Urothelium cell line (cell line): ENCODE measurements around the gene ACIN1.

Experiments used
- DNase-seq: peaks from one replicate; pipeline ENCODE4 v3.0.0; 2011; ENCODE audit warnings: low spot score, mixed read lengths
- FAIRE-seq: peaks from 2 replicates; lab custom pipeline; 2011; peaks lifted over from hg19 to GRCh38; lab: Jason Lieb, UNC

Gene ACIN1, protein sequence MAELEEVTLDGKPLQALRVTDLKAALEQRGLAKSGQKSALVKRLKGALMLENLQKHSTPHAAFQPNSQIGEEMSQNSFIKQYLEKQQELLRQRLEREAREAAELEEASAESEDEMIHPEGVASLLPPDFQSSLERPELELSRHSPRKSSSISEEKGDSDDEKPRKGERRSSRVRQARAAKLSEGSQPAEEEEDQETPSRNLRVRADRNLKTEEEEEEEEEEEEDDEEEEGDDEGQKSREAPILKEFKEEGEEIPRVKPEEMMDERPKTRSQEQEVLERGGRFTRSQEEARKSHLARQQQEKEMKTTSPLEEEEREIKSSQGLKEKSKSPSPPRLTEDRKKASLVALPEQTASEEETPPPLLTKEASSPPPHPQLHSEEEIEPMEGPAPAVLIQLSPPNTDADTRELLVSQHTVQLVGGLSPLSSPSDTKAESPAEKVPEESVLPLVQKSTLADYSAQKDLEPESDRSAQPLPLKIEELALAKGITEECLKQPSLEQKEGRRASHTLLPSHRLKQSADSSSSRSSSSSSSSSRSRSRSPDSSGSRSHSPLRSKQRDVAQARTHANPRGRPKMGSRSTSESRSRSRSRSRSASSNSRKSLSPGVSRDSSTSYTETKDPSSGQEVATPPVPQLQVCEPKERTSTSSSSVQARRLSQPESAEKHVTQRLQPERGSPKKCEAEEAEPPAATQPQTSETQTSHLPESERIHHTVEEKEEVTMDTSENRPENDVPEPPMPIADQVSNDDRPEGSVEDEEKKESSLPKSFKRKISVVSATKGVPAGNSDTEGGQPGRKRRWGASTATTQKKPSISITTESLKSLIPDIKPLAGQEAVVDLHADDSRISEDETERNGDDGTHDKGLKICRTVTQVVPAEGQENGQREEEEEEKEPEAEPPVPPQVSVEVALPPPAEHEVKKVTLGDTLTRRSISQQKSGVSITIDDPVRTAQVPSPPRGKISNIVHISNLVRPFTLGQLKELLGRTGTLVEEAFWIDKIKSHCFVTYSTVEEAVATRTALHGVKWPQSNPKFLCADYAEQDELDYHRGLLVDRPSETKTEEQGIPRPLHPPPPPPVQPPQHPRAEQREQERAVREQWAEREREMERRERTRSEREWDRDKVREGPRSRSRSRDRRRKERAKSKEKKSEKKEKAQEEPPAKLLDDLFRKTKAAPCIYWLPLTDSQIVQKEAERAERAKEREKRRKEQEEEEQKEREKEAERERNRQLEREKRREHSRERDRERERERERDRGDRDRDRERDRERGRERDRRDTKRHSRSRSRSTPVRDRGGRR

DNA sequence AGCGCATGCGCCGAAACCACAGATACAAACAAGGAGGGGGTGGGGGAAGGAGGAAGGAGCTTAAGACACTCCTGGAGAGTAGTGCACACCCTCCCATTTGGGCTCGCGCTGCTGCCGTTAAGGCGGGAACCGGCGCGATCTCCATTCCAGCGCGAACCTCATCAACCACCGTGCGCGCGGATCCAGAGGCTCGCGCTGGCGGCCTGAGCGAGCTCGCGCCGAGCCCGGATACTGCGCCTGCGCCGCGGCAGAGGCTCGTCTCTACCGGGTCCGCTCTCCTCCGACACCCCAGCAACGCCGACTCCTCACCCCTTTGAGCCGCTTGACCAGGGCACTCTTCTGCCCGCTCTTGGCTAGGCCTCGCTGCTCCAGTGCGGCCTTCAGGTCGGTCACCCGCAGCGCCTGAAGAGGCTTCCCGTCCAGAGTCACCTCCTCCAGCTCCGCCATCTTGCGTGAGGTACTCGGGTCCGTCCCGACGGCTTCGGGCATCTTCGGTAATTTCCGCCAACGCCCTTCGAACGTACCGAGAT lies at the start of gene ACIN1:
Gene ACIN1, minus strand, starts transcription at position 471 of the 530 bp plus-strand sequence. Its CDS starts 24 bp downstream, at position 447.
- FAIRE-seq, result no peak
- DNase-seq, result peak; percentile 85

DNA sequence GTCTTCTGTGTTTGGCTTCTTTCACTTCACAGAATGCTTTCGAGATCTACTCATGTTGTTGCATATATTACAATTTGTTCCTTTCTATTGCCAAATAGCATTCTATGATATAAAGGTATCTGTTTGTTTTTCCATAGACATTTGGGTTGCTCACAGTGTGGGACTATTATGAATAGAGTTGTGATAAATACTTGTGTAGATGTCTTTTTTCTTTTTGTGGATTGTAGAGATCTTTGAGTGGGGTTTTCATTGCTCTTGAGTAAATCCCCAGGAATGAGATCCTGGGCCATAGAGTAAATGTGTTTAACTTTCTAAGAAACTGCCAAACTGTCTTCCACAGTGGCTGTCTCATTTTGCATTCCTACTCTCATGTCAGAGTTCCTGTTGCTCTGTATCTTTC lies 49.0 kb upstream of the ACIN1 start:
- DNase-seq (no peak), FAIRE-seq (no peak)

DNA sequence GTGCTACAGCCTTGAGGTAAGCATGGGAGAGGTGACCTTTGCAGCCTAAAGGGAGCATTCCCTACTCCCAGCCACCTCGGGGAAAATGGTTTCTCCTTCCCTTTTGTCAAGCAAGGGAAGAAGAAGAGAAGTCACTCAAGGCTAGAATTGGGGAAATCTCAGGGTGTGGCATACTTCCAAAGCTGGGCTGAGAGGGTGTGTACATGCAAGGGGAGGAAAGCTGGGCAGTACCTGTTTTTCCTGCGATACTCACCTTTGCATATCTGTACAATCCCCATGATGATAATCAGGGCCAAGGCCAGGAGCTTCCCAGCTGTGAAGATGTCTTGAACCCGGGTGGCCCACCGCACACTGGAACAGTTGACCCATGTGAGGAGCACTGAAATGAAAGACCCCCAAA lies 47.9 kb upstream of the ACIN1 start:
- DNase-seq (no peak), FAIRE-seq (no peak)

DNA sequence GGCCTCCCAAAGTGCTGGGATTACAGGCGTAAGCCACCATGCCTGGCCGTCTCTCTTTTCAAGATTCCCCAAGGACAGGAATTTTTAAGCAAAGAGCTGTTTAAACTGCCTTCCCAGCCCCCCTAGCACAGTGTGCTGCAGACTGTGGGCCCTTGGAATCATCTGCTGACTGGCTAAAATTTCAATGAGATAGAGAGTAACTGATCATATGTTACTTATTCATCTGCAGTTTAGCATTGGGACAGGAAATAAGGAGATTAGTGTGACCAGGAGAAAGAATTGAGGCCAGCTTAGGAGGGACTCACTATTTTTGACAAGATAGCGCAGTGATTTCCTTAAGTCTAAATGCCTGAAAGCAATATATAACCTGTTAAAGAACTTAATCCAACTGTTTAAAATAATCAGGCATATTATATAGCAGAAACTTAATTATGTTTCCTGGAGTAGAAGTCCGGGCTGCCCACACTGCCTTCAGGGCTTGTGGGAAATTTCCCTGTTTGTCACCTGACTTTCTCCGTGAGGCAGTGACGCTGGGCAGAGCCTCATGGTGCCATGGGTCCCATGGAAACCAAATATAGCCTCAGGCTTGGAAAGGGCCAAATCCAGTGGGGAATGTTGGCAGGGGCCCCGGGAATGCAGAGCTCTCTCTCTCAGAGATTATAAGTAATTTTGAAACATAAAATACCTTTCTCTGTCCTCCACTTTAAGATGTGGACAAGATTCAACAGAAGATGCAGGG lies 46.9 kb upstream of the ACIN1 start:
- DNase-seq (no peak), FAIRE-seq (no peak)

DNA sequence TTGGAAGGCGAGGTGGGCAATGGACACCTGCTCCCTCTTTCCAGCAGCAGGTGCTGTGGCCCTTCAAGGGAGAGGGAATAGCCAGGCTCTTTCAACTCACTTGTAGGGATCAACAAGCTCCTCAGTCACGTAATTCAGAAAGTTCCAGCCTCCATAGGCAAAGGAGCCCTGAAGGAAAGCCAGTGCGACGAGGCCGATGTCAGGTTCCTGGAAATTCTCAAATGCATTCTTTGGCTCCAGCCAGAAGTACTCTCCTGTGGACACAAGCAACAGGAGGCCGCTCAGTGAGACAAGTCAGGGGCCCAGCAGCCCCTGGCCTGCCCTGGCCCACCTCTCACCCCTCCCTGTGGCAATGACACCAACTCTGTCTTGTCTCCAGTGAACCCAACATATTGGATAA lies 45.4 kb upstream of the ACIN1 start:
- DNase-seq (no peak), FAIRE-seq (no peak)

DNA sequence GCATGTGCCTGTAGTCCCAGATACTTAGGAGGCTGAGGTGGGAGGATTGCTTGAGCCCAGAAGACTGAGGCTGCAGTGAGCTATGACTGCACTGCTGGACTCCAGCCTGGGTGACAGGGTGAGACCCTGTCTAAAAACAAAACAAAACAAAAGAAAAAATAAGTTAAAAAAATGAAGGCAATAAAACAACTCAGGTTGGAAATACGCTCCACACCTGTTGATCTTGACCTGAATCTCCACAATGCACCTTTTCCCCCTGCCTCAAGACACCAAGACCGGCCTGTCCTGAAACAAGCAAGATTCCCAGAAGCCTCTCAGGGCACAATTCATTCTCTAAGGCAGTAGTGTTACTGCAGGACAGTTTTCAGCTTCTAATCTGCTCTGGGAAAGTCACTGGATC lies 44.9 kb upstream of the ACIN1 start:
- FAIRE-seq, result no peak
- no peak for DNase-seq

DNA sequence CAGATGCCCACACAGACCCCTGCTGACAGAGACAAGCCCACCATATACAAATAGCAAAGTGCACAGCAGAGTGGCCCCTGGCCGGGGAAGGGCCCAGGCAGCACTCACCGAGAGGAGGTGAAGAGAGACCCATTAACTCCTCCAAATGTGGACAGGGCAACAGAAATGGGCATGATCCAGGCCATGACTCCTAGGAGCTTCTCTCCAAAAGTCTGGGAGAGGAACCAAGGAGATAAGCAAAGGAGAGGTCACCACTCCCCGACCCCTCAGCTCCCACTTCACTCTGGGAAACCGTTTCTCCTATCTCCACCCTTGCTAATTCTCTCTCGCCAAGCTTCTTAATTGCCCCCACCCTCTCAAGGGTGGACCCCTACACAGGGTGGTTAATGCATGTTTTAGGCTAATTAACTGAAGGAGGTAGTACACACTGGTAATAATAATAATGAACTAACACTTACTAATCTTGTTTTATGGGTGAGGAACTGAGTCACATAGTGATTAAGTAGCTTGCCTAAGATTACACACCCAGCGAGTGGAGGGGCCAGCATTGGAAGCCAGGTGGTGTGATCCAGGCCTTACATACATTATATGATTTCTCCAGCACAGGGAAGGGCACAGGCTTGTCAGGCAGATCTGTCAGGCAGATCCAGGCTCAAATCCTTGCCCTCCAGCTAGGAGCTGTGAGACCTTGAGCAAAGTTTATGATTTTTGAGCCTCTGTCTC lies 43.0 kb upstream of the ACIN1 start:
- DNase-seq (no peak), FAIRE-seq (no peak)

DNA sequence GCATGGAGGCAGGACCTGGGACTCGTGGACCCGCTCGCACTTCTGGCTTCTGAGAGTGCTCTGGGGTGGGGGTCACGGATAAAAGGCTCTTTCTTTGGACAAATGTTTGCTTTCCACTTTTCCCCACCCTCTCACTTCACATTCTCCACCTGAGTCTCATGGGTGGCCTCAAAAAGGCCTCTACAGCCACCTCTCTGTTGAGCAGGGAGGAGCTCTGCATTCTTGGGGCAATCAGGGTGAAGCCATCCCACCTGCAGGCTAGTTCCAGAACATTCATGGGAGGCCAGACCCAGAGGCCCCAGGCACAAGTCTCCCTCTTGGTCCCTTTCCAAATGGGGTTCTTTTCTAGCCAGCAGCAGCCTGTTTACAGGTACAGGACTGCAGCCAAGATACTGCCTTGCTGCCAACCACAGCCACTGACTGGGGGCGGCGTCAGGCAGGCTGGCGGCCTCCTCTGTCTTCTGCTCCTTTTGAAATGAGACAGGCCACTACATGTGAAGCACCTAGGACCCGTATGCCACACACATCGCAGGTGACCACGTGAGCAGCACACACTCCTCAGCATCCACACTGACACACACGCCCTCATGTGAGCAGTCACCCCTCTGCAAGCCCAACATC lies 42.4 kb upstream of the ACIN1 start:
- FAIRE-seq (no peak), DNase-seq (no peak)

DNA sequence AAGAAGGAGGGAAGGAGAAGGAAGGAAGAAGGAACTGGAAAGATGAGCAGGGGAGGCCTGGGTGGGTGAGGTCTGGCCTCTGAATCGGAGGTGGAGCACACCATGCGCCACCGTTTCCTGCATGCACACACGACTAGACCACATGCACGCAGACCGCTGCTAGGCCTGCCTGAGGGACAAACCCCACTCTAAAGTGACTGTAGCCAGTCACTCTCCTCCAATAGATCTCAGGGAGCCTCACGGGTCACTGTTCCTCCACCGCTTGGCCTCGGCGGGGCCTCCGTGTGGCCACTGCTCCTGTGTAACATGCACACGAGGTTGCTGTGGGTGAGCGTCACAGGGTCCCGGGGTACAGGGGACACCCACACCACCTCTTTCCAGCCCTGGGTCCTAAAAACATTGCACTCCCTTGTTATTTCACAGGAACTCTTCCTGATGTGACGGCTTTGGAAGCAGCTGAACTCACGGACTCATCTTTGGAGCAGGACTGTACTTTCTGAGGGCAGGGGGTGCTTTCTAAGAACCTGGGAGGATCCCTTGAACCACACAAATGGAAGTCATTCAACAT lies 41.7 kb upstream of the ACIN1 start:
- FAIRE-seq, result no peak
- DNase-seq, result no peak

DNA sequence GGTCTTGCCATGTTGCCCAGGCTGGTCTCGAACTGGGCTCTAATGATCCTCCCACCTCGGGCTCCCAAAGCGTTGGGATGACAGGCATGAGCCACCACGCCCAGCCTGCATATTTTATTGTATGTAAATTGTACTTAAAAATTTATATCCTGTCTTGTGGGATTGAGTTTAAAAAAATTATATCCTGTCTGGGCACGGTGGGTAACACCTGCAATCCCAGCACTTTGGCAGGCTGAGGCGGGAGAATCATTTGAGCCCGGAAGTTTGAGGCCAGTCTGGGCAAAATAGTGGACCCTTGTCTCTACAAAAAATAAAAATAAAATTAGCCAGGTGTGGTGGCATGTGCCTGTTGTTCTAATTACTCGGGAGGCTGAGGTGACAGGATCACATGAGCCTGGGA lies 38.0 kb upstream of the ACIN1 start:
- FAIRE-seq, result no peak
- DNase-seq, result no peak

DNA sequence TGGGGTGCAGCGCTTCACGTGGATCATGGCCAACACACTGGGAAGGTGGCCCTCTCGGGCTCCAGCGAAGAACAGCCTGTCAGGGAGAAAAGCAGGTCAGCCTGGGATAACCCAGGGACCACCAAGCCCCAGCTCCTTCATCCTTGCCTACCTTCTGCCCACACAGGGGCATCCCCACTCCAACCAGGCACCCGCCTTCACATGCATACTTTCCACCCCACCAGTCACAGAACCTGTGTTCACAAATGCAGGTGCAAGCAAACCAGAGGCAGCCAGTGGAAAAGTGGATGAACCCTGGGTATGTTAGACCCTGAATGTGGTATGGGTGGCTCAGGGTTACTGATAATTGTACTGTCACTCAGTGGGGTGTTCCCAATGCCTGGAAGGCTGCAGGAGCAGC lies 36.5 kb upstream of the ACIN1 start:
- DNase-seq, result no peak
- FAIRE-seq, result no peak

DNA sequence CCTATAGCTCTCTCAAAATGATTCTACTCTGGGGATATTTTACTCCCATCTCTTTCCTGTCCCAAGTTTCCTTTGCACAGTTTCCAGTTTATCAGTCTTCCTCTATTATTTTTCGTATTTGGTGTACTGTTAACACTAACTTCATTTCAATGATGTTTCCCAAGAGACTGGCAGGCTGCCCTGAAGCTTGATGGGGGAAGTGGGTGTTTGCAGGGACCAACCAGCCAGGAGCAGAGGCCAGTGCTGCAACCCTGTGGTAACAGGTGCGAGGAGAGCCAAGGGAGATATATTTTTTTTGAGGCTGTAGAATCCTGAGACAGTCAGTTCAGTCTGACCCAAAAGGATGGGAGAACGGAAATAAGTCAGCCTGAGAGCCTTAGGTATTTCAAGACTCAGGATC lies 35.9 kb upstream of the ACIN1 start:
- FAIRE-seq (no peak), DNase-seq (no peak)

DNA sequence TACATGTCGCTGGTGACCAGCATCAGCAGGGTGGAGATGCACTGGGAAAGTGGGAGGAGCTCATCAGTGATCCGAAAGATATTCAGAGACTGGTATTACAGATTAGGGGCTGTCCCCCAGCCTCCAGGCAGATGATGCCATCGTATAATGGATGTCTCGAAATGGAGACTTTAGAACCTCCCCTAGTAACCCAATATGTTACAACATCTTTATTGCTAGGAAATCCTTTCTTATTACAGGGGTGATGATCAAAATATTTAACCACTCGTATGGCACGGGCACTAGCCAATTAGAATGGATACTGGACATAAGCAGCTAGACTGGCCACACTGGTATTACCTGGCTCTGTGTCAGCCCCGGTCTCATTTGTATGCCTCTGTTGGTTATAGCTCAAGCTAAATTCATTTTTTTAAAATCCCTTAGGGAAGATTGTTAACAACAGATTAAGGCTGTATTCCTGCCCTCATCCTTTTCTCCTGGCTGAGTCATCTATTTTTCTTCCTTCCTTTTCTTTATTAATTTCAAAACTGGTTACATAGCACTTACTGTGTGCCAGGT lies 34.9 kb upstream of the ACIN1 start:
- FAIRE-seq (no peak), DNase-seq (no peak)

DNA sequence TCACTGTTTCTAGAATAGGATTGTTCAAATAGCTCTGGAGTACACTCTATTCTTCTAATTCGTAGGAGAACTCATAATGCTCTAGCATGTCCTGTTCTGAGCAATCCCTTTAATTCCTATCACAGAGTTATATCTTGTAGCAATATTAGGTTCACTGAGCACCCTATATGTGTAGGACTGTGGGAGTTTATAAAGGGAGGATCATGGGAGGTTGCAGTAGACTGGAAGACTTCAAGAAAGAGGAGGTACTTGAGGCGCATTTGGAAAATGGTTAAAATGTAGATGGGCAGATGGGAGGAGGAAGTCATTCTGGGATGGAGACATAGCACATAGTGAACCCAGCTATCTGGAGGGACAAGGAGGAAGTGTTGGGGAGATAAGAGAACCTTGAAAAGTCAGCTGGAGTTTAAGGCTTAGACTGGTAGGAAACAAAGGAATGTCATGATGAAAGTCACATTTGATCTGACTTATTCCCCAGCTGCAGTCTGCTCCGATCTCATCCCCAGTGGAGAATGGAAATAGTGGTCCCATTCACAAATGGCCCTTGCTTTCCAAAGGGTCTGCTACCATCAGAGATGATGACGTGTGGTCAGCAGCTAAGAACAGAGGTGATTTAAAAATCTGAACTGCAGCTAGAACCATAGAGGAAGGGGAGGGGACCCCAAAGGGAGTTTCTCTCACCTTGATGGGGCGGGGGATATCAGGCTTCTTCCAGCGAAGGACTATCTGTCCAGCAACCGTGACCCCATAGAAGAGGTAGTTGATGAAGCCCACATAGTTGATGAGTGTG lies 34.2 kb upstream of the ACIN1 start:
- FAIRE-seq, result no peak

DNA sequence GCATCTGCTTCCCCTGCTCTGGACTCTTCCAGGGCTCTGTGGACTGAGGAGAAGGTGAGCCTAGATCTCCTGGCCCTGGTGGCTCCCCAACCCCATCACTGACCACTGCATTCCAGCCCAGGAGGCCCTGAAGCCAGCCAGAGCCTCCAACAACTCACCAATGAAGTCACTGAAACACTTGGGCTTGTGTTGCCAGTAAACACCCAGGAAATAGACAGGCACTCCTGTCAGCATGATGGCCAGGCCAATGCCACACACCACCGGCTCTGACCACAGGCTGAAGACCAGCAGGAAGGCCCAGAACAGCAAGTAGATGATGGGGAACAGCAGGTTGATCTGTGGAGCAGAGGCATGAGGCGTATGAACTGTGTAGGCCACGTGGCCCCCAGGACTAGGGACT lies 32.9 kb upstream of the ACIN1 start:
- FAIRE-seq (no peak), DNase-seq (no peak)

More for the DNA sequence above, 34.2 kb upstream of the ACIN1 start:
- no peak for DNase-seq

DNA sequence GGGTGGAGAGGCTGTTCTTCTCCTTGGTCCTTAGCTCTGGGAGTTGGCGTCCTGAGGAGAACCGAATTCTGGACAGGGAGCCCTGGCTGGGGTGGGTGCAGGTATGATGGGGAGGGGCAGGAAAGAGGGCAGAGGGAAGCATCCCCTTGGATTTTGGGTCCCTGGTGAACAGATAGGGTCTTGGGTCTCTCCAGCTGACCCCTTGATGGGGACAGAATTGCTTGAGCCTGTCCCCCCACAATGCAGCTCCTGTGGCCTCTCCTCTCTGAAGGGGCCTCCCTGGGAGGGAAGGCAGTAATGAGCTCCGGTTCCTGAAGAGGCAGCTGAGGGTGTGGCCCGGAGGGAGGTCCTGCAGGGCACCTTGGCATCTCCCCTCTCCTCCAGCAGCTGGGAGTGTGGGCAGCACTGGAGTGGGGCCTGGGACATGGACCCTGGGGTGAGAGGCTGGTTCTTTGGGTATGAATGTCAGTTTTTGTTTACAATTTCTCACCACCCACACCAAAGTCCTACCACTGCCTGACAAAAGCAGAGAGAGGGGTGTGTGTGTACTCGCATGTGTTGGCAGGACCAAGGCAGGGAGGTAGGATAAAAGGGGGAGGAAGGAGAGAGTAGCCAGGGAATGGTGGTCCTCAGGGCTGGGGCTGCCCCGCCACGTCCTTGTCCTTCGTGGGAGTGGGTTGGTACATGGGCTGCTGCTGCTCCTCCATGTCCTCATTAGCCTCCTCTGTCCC lies 31.8 kb upstream of the ACIN1 start:
- DNase-seq, result no peak
- FAIRE-seq, result no peak

DNA sequence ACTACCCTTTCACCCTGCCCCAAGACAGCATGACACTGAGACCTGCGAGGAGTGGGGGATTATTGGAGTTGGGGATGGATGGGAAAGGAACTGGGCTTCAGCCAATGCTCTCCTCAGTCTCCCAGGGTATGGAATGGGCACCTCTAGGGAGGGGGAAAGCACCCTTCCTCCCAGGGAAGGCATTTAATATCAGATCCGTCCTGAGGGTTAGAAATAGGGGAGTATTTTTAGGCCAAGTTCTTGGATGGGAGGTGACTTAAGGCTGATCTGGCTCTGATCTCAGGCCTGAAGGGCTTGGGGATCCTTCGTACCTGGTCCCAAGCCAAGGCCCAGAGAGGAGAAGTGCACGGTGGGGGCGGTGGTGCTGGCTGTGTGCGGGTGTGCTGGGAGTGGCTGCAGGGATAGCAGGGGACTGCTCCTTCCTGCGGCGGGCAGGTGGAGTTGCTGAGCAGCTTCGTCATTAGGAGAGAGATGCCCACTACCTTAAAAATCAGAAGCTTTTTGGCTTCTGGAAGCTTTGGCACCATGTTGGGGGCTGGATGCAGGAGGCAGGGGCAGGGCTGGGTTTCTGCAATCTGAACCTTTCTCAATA lies 31.1 kb upstream of the ACIN1 start:
- DNase-seq (no peak), FAIRE-seq (no peak)
